DOHH2 (cell line): ENCODE results near the gene TEKT3.

Source experiments
- H3F3A ChIP-seq: fragments of 200-600 bp; sonication (generic), shearing (Covaris generic); 2 replicates; pipeline ENCODE4 v1.6.0; 2016; ENCODE audit warnings: antibody characterized with exemption, mild to moderate bottlenecking; ENCODE audit not compliant: control insufficient read depth, insufficient read depth
- H3K27ac ChIP-seq: fragments of 200-600 bp; sonication (generic); 2 replicates; pipeline ENCODE4 v1.5.1; 2014; ENCODE audit warnings: low read depth, mild to moderate bottlenecking, low read length, moderate library complexity
- H3K27me3 ChIP-seq: fragments of 200-600 bp; sonication (generic); 2 replicates; pipeline ENCODE4 v1.6.1; 2014; ENCODE audit warnings: mild to moderate bottlenecking, low read length, mixed read lengths; ENCODE audit not compliant: control insufficient read depth
- H3K36me3 ChIP-seq: fragments of 200-600 bp; sonication (generic); 2 replicates; pipeline ENCODE4 v1.6.1; 2014; ENCODE audit warnings: mild to moderate bottlenecking, low read length, moderate library complexity, mixed read lengths; ENCODE audit not compliant: control insufficient read depth
- H3K4me1 ChIP-seq: fragments of 200-600 bp; sonication (generic); 2 replicates; pipeline ENCODE4 v1.6.1; 2014; ENCODE audit warnings: mild to moderate bottlenecking, low read length, mixed read lengths; ENCODE audit not compliant: control insufficient read depth
- H3K4me2 ChIP-seq: fragments of 200-600 bp; sonication (generic); 2 replicates; pipeline ENCODE4 v1.6.0; 2014; ENCODE audit warnings: mild to moderate bottlenecking, low read length, moderate library complexity
- H3K4me3 ChIP-seq: fragments of 200-600 bp; sonication (generic); 2 replicates; pipeline ENCODE4 v1.5.1; 2014; ENCODE audit warnings: mild to moderate bottlenecking, low read length, mixed read lengths
- H3K79me2 ChIP-seq: fragments of 200-600 bp; sonication (generic); 2 replicates; pipeline ENCODE4 v1.6.1; 2014; ENCODE audit warnings: mild to moderate bottlenecking, low read length, mixed read lengths; ENCODE audit not compliant: control insufficient read depth
- H3K9me2 ChIP-seq: fragments of 200-600 bp; sonication (generic); replicated peaks from 2 replicates; pipeline ENCODE4 v1.6.1; 2014; ENCODE audit warnings: mild to moderate bottlenecking, low read length, mixed read lengths; ENCODE audit not compliant: control insufficient read depth
- H3K9me3 ChIP-seq: fragments of 200-600 bp; sonication (generic); 2 replicates; pipeline ENCODE4 v1.6.1; 2014; ENCODE audit warnings: antibody characterized with exemption, low read length, mixed read lengths; ENCODE audit not compliant: control insufficient read depth, insufficient read depth
- H4K20me1 ChIP-seq: fragments of 200-600 bp; sonication (generic); 2 replicates; pipeline ENCODE4 v1.6.0; 2014; ENCODE audit warnings: low read depth, mild to moderate bottlenecking, antibody characterized with exemption, low read length, moderate library complexity; ENCODE audit not compliant: control insufficient read depth, insufficient read depth
- CTCF ChIP-seq: fragments of 200-600 bp; sonication (generic); IDR thresholded peaks from one replicate; pipeline ENCODE4 v1.5.1; 2014; ENCODE audit warnings: antibody characterized with exemption, mild to moderate bottlenecking, low read depth, low read length; ENCODE audit not compliant: poor library complexity, severe bottlenecking
- EZH2phosphoT487 ChIP-seq: fragments of 200-600 bp; sonication (generic); IDR thresholded peaks from 2 replicates; pipeline ENCODE4 v1.6.1; 2017; ENCODE audit warnings: borderline replicate concordance, mild to moderate bottlenecking, antibody characterized with exemption, low read length, moderate library complexity, mixed read lengths

Gene TEKT3

DNA sequence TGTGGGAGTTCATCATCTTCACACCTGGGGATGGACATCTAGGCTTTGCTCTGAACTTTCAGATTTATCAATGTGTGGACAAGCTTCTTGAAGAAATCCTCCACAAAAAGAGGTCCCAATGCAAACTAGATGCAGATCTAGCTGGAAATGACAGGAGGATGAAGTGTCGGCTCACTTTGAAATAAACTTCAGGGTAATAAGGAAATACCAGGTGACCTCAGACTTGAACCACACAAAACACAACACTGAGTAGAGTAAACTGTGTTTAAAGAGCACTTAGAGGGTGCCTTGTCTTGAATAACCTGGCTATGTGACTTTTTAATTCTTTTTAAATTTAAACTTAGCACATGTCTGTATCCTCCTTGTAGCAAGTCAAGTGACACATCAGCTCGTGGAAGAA lies 27.2 kb upstream of the TEKT3 start:
- H3K4me1 ChIP-seq: no peaks in the 10 kb centered on the region
- H3K79me2 ChIP-seq: no peaks in the 10 kb centered on the region
- H3K4me2 ChIP-seq: no peak overlapping the region
- H3K27ac ChIP-seq: no peak overlapping the region
- no peaks in the 10 kb centered on the region for H3K27me3 ChIP-seq
- TF ChIP-seq CTCF (no peak), EZH2phosphoT487 (no peak)
- no peaks in the 10 kb centered on the region for H3K9me3 ChIP-seq
- no peaks in the 10 kb centered on the region for H3K36me3 ChIP-seq
- H4K20me1 ChIP-seq: no peaks in the 10 kb centered on the region
- H3K9me2 ChIP-seq: no peaks in the 10 kb centered on the region
- H3K4me3 ChIP-seq: no peak overlapping the region
- no peaks in the 10 kb centered on the region for H3F3A ChIP-seq

- Histone ChIP-seq H3F3A (no peaks in the 10 kb centered on the region), H4K20me1 (no peaks in the 10 kb centered on the region), H3K4me2 (no peak overlapping the region), H3K79me2 (no peaks in the 10 kb centered on the region), H3K36me3 (no peaks in the 10 kb centered on the region), H3K9me3 (no peaks in the 10 kb centered on the region), H3K27me3 (no peaks in the 10 kb centered on the region; the same call in 1 of the 2 replicates), H3K27ac (no peak overlapping the region), H3K4me1 (no peaks in the 10 kb centered on the region), H3K9me2 (no peaks in the 10 kb centered on the region), H3K4me3 (no peak overlapping the region)
- TF ChIP-seq EZH2phosphoT487: no peak
- no peak for TF ChIP-seq CTCF
Observed at GRCh38 chr17:15366026-15366425, 24.6 kb upstream of the TEKT3 start.

DNA sequence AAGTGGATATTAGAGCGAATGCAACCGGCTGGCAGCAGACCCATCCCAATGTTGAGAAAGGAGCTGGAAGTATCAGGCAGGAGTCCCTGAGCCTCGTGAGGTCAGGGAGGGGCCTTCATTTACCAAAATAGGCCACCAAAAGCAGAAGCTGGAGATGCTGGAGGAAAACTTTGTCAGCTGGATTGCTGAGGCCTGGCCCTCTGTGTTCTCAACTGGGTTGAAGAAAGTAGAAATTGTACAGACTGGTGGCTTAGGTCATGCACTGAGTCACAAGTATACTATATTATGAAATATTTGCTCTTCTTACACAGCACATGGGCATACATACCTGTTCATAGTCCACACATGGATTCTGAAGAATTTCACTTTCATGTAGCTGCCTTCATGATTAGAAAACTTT lies 23.2 kb upstream of the TEKT3 start:
- Histone ChIP-seq H3K27me3 (no peaks in the 10 kb centered on the region; the same call in 1 of the 2 replicates), H3K27ac (no peak overlapping the region), H3K4me1 (no peaks in the 10 kb centered on the region), H3K79me2 (no peaks in the 10 kb centered on the region), H3K9me3 (no peaks in the 10 kb centered on the region), H3K4me3 (no peak overlapping the region), H4K20me1 (no peaks in the 10 kb centered on the region), H3F3A (no peaks in the 10 kb centered on the region), H3K4me2 (no peak overlapping the region), H3K36me3 (no peaks in the 10 kb centered on the region), H3K9me2 (no peaks in the 10 kb centered on the region)
- TF ChIP-seq CTCF (no peak), EZH2phosphoT487 (no peak)

- no peak overlapping the region for H3K4me2 ChIP-seq
- H3K4me1 ChIP-seq: no peaks in the 10 kb centered on the region
Observed at GRCh38 chr17:15363702-15364101, 22.3 kb upstream of the TEKT3 start.

More at GRCh38 chr17:15363702-15364101, 22.3 kb upstream of the TEKT3 start:
- Histone ChIP-seq H3K9me2 (no peaks in the 10 kb centered on the region), H3K27ac (no peak overlapping the region), H4K20me1 (no peaks in the 10 kb centered on the region), H3F3A (no peaks in the 10 kb centered on the region), H3K9me3 (no peaks in the 10 kb centered on the region), H3K4me3 (no peak overlapping the region), H3K27me3 (no peaks in the 10 kb centered on the region; the same call in 1 of the 2 replicates), H3K79me2 (no peaks in the 10 kb centered on the region), H3K36me3 (no peaks in the 10 kb centered on the region)
- TF ChIP-seq EZH2phosphoT487: no peak
- TF ChIP-seq CTCF: no peak
